ENCODE measurements around the gene KLHL21. TPM values are rescaled to one million over a fixed set of nuclear protein-coding genes. Genes with fewer than 3 reads are reported as not detected.

KLHL21 gene
- total RNA-seq, 2 donors from 2014 or later, result 67.1 to 111 TPM

GRCh38 chr1:6580593-6581409 lies 21.9 kb downstream of the KLHL21 start:
- peak overlapping the region; percentile 90 to 94 for H3K27ac ChIP-seq
- H3K4me3 ChIP-seq, result peak overlapping the region; percentile 87 to 90
- no peaks in the 10 kb centered on the region for H3K36me3 ChIP-seq
- no peak for DNase-seq (ENCODE audit: low spot score)
- H3K27me3 ChIP-seq (replicated peaks; ENCODE audit: insufficient read depth), result no peaks in the 10 kb centered on the region
- TF ChIP-seq POLR2A (IDR thresholded peaks at IDR 0.05) (no peak), POLR2AphosphoS5 (IDR thresholded peaks at IDR 0.05) (no peak), CTCF (IDR thresholded peaks at IDR 0.05) (no peak)
- H3K4me1 ChIP-seq (replicated peaks), result peaks cover 16% of the 10 kb centered on the region
- 23% methylated on average over 18 of the region's 19 CpGs for WGBS
- H3K9me3 ChIP-seq, result no peaks in the 10 kb centered on the region
- intact Hi-C loops (cut with DNase I), result loop anchor here (2.0 kb wide), 1 partner anchor 26 kb away; the partner anchor contains the start of genes NOL9 and TAS1R1

- Histone ChIP-seq H3K4me1 (replicated peaks) (peaks cover 16% of the 10 kb centered on the region), H3K4me3 (peak overlapping the region; percentile 87 to 90), H3K9me3 (no peaks in the 10 kb centered on the region), H3K27ac (peak overlapping the region; percentile 90 to 94), H3K36me3 (no peaks in the 10 kb centered on the region), H3K27me3 (replicated peaks; ENCODE audit: insufficient read depth) (no peaks in the 10 kb centered on the region)
- DNase-seq (ENCODE audit: low spot score), result no peak
- no peak for TF ChIP-seq CTCF (IDR thresholded peaks at IDR 0.05)
- no peak for TF ChIP-seq POLR2AphosphoS5 (IDR thresholded peaks at IDR 0.05)
- no peak for TF ChIP-seq POLR2A (IDR thresholded peaks at IDR 0.05)
- intact Hi-C loops (cut with DNase I), result loop anchor here (2.0 kb wide), 1 partner anchor 25 kb away; the partner anchor contains the start of genes NOL9 and TAS1R1
- under 1% methylated on average over 29 of the region's 30 CpGs for whole genome bisulfite sequencing
Measured at GRCh38 chr1:6580119-6580592, 22.5 kb downstream of the KLHL21 start.

GRCh38 chr1:6579374-6580118 lies 23.1 kb downstream of the KLHL21 start, which contains the start of gene ZBTB48:
ZBTB48 (plus strand) TSS chr1:6579994; CDS start chr1:6580610, 616 bp downstream.
- peak; percentile 99 for DNase-seq (ENCODE audit: low spot score)
- 7% methylated on average over 43 of the region's 58 CpGs for WGBS
- no peaks in the 10 kb centered on the region for H3K36me3 ChIP-seq
- H3K9me3 ChIP-seq, result no peaks in the 10 kb centered on the region
- TF ChIP-seq POLR2AphosphoS5 (IDR thresholded peaks at IDR 0.05), result peak; percentile 99
- peak in 1 of 4 experiments; percentile 16 for TF ChIP-seq CTCF (IDR thresholded peaks at IDR 0.05)
- TF ChIP-seq POLR2A (IDR thresholded peaks at IDR 0.05), result peak; percentile 95
- H3K27me3 ChIP-seq (replicated peaks; ENCODE audit: insufficient read depth), result no peaks in the 10 kb centered on the region
- peak within 1 kb of the TSS; percentile 87 to 90 for H3K4me3 ChIP-seq
- peak within 1 kb of the TSS; percentile 90 to 94 for H3K27ac ChIP-seq
- intact Hi-C loops (cut with DNase I), result loop anchor here (2.0 kb wide), 1 partner anchor 25 kb away; the partner anchor contains the start of genes NOL9 and TAS1R1
- peaks cover 16% of the 10 kb centered on the region for H3K4me1 ChIP-seq (replicated peaks)

GRCh38 chr1:6578624-6579373 lies 23.9 kb downstream of the KLHL21 start:
- Histone ChIP-seq H3K4me3 (no peak overlapping the region), H3K27me3 (replicated peaks; ENCODE audit: insufficient read depth) (no peaks in the 10 kb centered on the region), H3K4me1 (replicated peaks) (peaks cover 16% of the 10 kb centered on the region), H3K27ac (peak overlapping the region; percentile 90 to 94), H3K36me3 (no peaks in the 10 kb centered on the region), H3K9me3 (no peaks in the 10 kb centered on the region)
- WGBS, result 86% methylated on average over 14 of the region's 14 CpGs
- DNase-seq (ENCODE audit: low spot score), result no peak
- intact Hi-C loops (cut with DNase I), result no loop called here
- no peak for TF ChIP-seq POLR2AphosphoS5 (IDR thresholded peaks at IDR 0.05)
- TF ChIP-seq CTCF (IDR thresholded peaks at IDR 0.05), result no peak
- TF ChIP-seq POLR2A (IDR thresholded peaks at IDR 0.05), result no peak

Data from prostate gland (tissue), 2 donors.